ENCODE data around the gene IER5. TPM values are rescaled to one million over a fixed set of nuclear protein-coding genes. Genes with fewer than 3 reads are reported as not detected.

IER5 gene
- total and polyA plus RNA-seq, 9 of the 15 experiments (the other 6 are each of a cell fraction or from before 2014, with no cell fraction given): 2.4 to 32.1 (median 12.0) TPM

- TF ChIP-seq, protein P1, sequence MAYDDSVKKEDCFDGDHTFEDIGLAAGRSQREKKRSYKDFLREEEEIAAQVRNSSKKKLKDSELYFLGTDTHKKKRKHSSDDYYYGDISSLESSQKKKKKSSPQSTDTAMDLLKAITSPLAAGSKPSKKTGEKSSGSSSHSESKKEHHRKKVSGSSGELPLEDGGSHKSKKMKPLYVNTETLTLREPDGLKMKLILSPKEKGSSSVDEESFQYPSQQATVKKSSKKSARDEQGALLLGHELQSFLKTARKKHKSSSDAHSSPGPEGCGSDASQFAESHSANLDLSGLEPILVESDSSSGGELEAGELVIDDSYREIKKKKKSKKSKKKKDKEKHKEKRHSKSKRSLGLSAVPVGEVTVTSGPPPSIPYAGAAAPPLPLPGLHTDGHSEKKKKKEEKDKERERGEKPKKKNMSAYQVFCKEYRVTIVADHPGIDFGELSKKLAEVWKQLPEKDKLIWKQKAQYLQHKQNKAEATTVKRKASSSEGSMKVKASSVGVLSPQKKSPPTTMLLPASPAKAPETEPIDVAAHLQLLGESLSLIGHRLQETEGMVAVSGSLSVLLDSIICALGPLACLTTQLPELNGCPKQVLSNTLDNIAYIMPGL (CRISPR knock-in tag; IDR thresholded peaks at IDR 0.05): no peak
- TF ChIP-seq ZNF23 (CRISPR knock-in tag; IDR thresholded peaks at IDR 0.05) (no peak), FOXJ3 (CRISPR knock-in tag; IDR thresholded peaks at IDR 0.05) (no peak), SP1 (CRISPR knock-in tag; IDR thresholded peaks at IDR 0.05) (no peak), CBX3 (IDR thresholded peaks at IDR 0.05; ENCODE audit: borderline replicate concordance in 1 of 2, low read length in 2 of 2) (peak in 1 of 2 experiments; percentile 75; a peak in 1 of 3 replicates), NR2F6 (CRISPR knock-in tag; IDR thresholded peaks at IDR 0.05) (no peak), ZNF79 (CRISPR knock-in tag; IDR thresholded peaks at IDR 0.05; ENCODE audit: low read depth) (no peak), ZKSCAN1 (IDR thresholded peaks at IDR 0.05; ENCODE audit: low read depth, low read length) (peak; percentile 16; the same call in 1 of the 2 replicates), CBFA2T3 (IDR thresholded peaks at IDR 0.05) (peak; percentile 67), ZNF354B (CRISPR knock-in tag; IDR thresholded peaks at IDR 0.05) (no peak), NCOA6 (IDR thresholded peaks at IDR 0.05) (no peak), TCF7L2 (IDR thresholded peaks at IDR 0.05; ENCODE audit: low read depth, low read length) (no peak), ETV5 (CRISPR knock-in tag; IDR thresholded peaks at IDR 0.05; ENCODE audit: low read depth) (0 out of 2 replicates have a peak, but pooled peaks have one; percentile 24), ELF1 (tag; IDR thresholded peaks at IDR 0.05) (no peak), ZNF263 (CRISPR knock-in tag; IDR thresholded peaks at IDR 0.05; ENCODE audit: borderline replicate concordance) (no peak), ZBTB1 (CRISPR knock-in tag; IDR thresholded peaks at IDR 0.05; ENCODE audit: borderline replicate concordance, low read depth) (no peak), NFIC (IDR thresholded peaks at IDR 0.05) (peak; percentile 47), ETS2 (tag; IDR thresholded peaks at IDR 0.05; ENCODE audit: borderline replicate concordance, poor library complexity, severe bottlenecking) (no peak), SETDB1 (IDR thresholded peaks at IDR 0.05; ENCODE audit: low read length) (no peak), SAFB2 (IDR thresholded peaks at IDR 0.05; ENCODE audit: borderline replicate concordance, low read depth, low read length, severe bottlenecking) (no peak), SMARCA5 (IDR thresholded peaks at IDR 0.05) (no peak), NCOR1 (IDR thresholded peaks at IDR 0.05) (no peak)
- TF ChIP-seq, protein P2, sequence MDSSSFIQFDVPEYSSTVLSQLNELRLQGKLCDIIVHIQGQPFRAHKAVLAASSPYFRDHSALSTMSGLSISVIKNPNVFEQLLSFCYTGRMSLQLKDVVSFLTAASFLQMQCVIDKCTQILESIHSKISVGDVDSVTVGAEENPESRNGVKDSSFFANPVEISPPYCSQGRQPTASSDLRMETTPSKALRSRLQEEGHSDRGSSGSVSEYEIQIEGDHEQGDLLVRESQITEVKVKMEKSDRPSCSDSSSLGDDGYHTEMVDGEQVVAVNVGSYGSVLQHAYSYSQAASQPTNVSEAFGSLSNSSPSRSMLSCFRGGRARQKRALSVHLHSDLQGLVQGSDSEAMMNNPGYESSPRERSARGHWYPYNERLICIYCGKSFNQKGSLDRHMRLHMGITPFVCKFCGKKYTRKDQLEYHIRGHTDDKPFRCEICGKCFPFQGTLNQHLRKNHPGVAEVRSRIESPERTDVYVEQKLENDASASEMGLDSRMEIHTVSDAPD (CRISPR knock-in tag; IDR thresholded peaks at IDR 0.05): no peak
- TF ChIP-seq, protein P3, sequence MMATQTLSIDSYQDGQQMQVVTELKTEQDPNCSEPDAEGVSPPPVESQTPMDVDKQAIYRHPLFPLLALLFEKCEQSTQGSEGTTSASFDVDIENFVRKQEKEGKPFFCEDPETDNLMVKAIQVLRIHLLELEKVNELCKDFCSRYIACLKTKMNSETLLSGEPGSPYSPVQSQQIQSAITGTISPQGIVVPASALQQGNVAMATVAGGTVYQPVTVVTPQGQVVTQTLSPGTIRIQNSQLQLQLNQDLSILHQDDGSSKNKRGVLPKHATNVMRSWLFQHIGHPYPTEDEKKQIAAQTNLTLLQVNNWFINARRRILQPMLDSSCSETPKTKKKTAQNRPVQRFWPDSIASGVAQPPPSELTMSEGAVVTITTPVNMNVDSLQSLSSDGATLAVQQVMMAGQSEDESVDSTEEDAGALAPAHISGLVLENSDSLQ (IDR thresholded peaks at IDR 0.05): peak; percentile 69
- TF ChIP-seq, protein P4, sequence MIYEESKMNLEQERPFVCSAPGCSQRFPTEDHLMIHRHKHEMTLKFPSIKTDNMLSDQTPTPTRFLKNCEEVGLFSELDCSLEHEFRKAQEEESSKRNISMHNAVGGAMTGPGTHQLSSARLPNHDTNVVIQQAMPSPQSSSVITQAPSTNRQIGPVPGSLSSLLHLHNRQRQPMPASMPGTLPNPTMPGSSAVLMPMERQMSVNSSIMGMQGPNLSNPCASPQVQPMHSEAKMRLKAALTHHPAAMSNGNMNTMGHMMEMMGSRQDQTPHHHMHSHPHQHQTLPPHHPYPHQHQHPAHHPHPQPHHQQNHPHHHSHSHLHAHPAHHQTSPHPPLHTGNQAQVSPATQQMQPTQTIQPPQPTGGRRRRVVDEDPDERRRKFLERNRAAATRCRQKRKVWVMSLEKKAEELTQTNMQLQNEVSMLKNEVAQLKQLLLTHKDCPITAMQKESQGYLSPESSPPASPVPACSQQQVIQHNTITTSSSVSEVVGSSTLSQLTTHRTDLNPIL (CRISPR knock-in tag; IDR thresholded peaks at IDR 0.05): no peak
Measured at GRCh38 chr1:181112071-181112929, 23.8 kb downstream of the IER5 start (continued).
